H1 (cell line): ENCODE data around the gene ZNF398.

Experiments
- CHD2 ChIP-seq: IDR thresholded peaks from 2 replicates; pipeline ENCODE4 v1.6.1; 2012; ENCODE audit warnings: low read length, improper control_type of control experiment
- EZH2 ChIP-seq: fragments of 200-600 bp; sonication (generic); IDR thresholded peaks from 2 replicates; pipeline ENCODE4 v1.7.1; 2012; ENCODE audit warnings: low read depth, mild to moderate bottlenecking, moderate library complexity, low read length, inconsistent platforms; ENCODE audit not compliant: severe bottlenecking
- HDAC2 ChIP-seq, 2 experiments: fragments of 300-600 bp in 1 of 2; sonication (generic) in 1 of 2; IDR thresholded peaks; 2 replicates each; pipeline ENCODE4 v1.6.1; 2011 to 2012; ENCODE audit warnings: low read depth in 2 of 2, low read length in 2 of 2, mild to moderate bottlenecking in 2 of 2, moderate library complexity in 2 of 2, borderline replicate concordance in 1 of 2, inconsistent platforms in 1 of 2
- POLR2A ChIP-seq, 2 experiments: IDR thresholded peaks; 1 replicate in 1 of 2; 2 replicates in 1 of 2; pipeline ENCODE4 v1.6.1; 2011; ENCODE audit warnings: low read depth in 2 of 2, low read length in 2 of 2, mild to moderate bottlenecking in 2 of 2; ENCODE audit errors: control extremely low read depth in 1 of 2
- POLR2AphosphoS5 ChIP-seq: IDR thresholded peaks from 2 replicates; pipeline ENCODE4 v1.6.1; 2011; ENCODE audit warnings: low read depth, low read length
- RAD21 ChIP-seq, 2 experiments: IDR thresholded peaks in 1 of 2; conservative IDR thresholded peaks in 1 of 2; 2 replicates each; pipeline ENCODE4 v1.6.1; 2011; ENCODE audit warnings: low read depth in 2 of 2, low read length in 2 of 2, improper control_type of control experiment in 1 of 2, inconsistent platforms in 1 of 2, mild to moderate bottlenecking in 1 of 2, moderate library complexity in 1 of 2
- RFX5 ChIP-seq: IDR thresholded peaks from 2 replicates; pipeline ENCODE4 v1.6.1; 2011; ENCODE audit warnings: low read depth, low read length, improper control_type of control experiment, borderline replicate concordance
- SUZ12 ChIP-seq: fragments of 200-600 bp; sonication (generic); IDR thresholded peaks from 2 replicates; pipeline ENCODE4 v1.6.1; 2012; ENCODE audit warnings: mild to moderate bottlenecking, inconsistent platforms, low read length, moderate library complexity, mixed read lengths
- TEAD4 ChIP-seq: IDR thresholded peaks from 2 replicates; pipeline ENCODE4 v1.6.1; 2012; ENCODE audit warnings: low read depth, low read length, inconsistent platforms, mixed read lengths
- YY1 ChIP-seq: IDR thresholded peaks from 2 replicates; pipeline ENCODE4 v1.6.1; 2011; ENCODE audit warnings: low read depth, mild to moderate bottlenecking, low read length
- ZNF274 ChIP-seq: IDR thresholded peaks from 2 replicates; pipeline ENCODE4 v1.7.0; 2012; ENCODE audit warnings: low read length, borderline replicate concordance; ENCODE audit errors: extremely low read depth

- TF ChIP-seq RFX5 (no peak), EZH2 (no peak), TEAD4 (no peak), SUZ12 (no peak), CHD2 (no peak), POLR2AphosphoS5 (no peak), POLR2A (IDR thresholded peaks at IDR 0.05; ENCODE audit: control extremely low read depth in 1 of 2, low read depth in 2 of 2, low read length in 2 of 2) (peak in 1 of 2 experiments; percentile 31; a peak in 1 of 3 replicates), HDAC2 (IDR thresholded peaks at IDR 0.05; ENCODE audit: borderline replicate concordance in 1 of 2, low read depth in 2 of 2, low read length in 2 of 2) (no peak), RAD21 (IDR thresholded peaks at IDR 0.05 in 1 of 2, conservative IDR thresholded peaks at IDR 0.05 in 1 of 2; ENCODE audit: low read depth in 2 of 2, low read length in 2 of 2) (no peak), YY1 (no peak), ZNF274 (no peak)
Observed at GRCh38 chr7:149153346-149153745, 6.1 kb downstream of the ZNF398 start.
